Measurements from ENCODE around the gene ITGA2B.
"Not testable (repeated sequence)": the region's sequence is repeated elsewhere in the genome, so short reads cannot be mapped to it uniquely, and the experiment has no call there.

Gene ITGA2B

DNA sequence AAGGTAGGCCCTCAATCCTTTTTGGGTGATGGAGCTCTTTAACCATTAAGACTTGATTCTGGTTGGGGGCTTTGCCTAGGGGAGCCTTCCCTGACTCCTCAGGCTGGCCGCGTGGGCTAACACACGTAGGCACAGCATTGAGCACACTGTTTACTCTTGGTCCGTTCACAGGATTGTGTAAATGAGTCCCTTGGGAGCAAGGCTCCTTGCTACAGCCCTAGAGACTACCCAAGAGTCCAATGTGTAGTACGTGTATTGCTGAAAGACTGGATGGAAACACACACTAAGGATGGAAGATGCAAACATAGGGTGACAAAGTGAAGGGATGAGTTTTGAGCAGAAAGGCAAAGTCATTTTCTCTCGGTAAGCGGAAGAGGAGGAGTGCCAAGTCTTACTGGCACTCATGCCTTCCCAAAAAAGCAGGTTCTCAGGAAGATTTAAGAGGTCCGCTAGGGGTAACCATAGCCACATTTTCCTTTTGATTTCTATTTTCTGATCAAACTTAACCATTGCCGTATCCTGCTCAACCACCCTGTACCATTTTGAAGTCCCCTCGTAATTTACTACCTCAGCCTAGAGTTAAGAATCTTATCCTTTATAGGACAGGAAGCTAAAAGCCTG lies 911 bp upstream of the ITGA2B start:
- DNase-seq = no peak

DNA sequence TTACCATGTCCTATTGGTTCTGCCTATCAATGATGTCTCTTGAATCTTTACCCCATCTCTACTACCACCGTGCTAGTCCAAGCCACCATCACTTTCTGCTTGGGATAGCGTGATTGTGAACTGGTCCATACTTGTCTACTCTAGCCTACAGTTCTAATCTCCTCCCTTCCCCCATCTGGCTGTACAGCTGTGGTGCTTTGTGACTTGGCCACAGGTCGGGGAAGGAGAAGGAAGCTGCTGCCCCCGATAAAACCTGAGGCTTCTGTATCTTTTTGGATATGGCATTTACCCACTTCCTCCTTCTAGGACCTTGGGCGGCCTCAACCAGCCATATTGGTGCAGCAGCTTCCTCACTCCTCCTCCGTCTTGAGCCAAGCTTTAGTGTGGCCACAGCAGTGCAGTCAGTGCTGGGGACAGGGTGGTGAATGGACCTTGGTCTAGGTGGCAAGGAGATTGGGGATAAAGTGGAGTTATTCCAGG lies 314 bp upstream of the ITGA2B start:
- DNase-seq = no peak

DNA sequence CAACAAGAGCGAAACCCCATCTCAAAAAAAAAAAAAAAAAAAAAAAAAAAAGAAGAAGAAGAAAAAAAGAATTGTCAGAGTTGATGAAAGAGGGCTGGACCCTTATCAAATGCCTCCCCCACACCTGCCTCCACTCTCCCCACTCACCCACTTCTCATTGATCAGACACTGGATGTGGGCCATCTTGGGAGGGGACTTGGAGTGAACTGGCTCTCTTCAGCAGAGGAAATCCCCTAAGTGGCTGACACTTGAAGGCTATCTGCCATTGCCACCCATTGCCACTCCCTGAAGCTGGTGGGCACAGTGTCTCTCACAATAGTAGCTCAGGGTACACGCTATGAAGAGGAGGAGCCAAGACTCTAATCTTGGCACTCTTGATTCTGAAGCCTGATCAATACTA lies 1.6 kb downstream of the ITGA2B start:
- DNase-seq = no peak

DNA sequence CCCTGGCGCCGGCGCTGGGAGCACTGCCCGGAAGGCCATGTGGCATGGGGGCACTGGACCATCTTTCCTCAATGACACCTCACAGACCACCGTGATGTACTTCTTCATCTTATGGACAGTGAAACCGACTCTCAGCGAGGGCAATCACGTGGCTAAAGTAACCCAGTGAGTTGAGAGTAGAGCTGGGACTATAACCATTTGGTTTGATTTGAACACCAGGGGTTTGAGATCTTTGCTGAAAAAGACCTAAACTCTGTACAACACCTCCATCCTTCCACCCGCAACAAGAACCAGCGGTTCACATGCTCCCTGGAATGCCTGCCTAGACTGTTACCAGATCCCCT lies 3.3 kb downstream of the ITGA2B start:
- DNase-seq = no peak

DNA sequence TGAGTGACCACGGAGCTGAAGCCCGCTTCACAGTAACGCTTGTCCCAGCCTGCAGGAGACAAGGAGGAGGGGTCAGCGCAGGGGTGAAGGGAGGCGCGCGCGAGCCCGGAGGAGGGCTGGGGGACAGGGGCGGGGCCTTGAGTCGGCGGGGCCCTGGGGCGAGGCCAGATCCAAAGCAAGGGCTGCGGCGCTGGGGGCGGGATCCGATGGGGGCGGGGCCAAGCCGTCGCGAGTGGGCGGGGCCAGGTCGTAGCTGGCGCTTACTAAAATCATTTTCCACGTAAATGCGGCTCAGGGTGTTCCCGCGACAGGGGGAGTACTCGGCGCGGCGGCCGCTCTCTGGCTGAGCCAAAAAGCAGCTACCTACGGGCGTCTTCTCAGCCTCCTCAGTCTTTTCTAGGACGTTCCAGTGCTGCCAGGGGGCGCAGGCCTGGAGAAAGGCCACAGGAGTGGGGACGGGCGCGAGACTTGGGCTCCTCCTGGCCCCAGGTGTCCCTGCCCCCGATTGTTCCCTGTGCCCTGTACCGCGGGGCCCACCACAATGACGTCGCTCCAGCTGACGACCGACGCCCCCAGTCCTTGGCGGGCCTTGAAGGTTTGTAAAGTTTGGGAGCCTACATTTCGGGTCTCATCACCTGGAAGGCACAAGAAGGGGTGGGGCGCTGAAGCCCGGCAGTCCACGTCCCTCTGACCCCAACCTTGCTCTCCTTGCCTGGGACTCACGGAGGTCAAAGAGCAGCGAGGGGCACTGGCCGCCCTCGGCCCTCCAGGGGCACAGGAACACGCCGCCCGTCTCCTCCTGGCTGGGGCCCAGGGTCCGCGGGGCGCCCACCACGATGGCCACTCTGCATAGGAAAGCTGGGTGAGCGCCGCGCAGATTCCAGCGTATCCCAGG lies 3.9 kb downstream of the ITGA2B start:
- peak; percentile 48 for DNase-seq

DNA sequence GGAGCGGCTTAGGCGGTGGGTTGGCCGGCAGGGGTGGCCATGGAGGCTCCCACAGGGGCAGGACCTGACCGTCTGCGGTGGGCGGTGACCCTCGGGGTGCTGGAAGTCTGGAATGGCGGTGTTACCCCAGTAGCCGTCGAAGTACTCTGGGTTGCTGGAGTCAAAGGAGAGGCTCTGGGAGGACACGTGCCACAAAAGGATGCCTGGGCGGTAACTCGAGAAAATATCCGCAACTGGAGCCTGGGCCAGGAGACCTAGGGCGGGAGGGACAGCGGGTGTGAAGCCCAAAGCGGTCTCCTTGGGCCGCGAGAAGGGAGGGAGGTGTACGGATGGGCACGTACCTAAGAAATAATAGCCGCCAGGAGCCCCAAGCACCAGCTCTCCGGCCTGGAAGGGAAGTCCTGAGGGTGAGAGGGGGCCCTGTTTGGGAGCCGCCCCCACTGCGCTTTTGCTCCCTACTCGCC lies 4.6 kb downstream of the ITGA2B start:
- DNase-seq = no peak

DNA sequence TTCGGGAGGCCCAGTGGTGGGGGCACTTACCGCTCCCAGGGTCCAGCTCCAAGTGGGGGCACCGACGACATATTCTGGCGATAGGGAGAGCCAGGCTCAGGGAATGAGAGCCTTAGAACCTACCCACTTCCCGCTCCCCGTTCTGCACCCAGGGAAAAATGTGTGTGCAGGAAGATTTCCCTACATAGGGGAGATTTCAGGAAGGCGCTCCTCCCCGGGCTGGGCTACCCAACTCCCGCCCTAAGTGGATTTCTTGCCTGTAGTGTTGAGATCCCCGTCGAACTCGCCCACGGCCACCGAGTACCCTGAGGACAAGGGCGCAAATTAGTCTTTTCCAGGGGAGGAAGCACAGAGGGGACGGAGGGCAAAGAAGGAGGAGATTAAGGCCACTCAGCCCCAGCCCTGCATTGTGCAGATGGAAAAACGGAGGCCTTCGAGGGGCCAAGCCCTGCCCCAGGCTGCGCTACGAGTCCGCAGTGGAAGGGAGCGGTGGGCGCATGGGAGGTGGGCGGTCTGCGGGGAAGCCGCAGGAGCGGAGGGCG lies 5.1 kb downstream of the ITGA2B start:
- DNase-seq = no peak

DNA sequence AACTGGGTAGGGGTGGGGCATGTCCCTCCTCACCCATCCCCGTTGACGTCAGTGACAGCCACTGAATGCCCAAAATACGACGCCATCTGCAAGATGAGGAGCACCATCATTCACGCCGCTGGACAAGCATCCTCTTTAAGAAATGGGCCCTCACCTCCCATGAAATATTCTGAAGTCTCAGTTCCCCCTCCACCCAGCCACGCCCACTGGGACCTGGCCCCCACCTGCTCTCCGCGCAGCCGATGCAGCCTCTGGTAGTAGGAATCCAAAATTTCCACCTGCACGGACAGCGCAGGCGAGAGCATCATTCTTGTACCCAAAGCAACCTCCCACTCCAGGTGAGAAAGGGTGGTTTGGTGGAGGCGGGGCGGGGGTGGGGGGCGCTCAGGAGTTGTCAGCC lies 5.6 kb downstream of the ITGA2B start:
- no peak for DNase-seq

DNA sequence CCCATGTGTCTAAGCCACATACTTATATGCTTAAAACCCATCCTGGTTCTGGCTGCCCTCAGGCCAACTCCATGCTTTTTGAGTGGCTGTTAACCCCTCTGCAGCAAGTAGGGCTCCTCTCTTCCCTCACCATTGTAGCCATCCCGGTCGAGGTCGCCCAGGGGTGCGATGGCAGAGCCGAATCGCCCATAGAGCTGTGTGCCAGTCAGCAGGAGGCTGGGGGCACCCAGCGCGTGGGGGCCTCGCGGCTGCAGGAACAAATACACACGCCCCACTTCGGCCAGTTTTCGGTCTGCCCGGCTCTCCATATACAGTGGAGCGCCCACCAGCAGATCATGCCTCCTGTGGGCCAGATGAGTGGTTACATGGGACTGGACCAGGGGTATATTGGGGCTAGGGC lies 6.1 kb downstream of the ITGA2B start:
- DNase-seq = no peak

DNA sequence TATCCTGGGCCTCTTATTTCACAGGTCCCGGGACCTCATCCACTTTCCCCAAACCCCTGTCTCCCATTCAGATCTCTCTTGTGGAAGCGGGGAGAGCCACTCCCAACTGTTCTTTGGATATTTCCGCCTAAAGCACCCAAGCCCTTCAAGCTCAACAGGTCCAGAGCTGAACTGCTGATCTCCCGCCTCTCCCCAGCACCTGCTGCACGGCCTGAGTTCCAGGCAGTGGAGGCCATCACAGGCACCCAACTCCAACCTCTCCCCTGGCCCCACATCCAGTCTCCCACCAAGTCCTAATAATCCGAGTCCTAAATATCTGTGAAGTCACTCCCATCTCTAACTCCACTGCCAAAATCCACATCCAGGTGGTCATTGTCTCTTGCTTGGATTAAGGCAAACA lies 6.5 kb downstream of the ITGA2B start:
- no peak for DNase-seq

DNA sequence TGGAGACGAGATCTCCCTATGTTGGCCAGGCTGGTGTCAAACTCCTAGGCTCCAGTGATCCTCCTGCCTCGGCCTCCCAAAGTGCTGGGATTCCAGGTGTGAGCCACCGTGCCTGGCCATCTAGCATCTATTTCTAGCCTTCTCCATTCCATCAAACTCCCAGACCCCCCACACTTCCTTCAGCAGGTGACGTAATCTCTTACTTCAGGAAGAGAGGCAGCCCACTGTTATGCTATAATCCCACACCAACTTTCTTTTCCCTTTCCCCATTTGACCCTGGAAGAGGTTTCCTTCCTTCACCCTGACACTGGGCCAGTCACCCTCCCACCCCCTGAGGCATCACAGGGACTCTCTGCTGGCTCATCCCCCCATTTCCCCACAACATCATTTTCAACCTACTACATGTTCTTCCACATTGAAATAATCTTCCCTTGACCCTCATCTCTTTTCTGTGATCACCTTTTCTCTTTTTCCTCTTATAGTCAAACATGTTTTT lies 7.6 kb downstream of the ITGA2B start:
- no peak for DNase-seq

DNA sequence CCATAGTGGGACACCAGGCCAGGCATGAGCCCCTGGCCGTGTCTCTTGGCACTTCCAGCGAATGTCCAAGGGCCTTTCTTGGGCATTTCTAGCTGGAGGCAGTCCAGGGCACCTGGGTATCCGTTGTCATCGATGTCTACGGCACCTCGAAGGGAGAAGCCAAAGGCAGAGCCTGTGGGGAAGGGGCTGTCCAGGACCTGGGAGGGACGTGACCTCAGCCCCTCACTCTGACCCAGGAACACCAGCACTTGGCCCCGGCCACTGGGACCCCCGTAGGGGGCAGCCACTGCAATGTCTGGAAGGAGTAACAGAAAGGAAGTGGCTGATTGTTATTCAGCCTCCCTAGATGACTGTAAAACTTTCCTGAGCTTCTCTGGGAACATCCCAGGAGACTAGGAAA lies 8.7 kb downstream of the ITGA2B start:
- no peak for DNase-seq

DNA sequence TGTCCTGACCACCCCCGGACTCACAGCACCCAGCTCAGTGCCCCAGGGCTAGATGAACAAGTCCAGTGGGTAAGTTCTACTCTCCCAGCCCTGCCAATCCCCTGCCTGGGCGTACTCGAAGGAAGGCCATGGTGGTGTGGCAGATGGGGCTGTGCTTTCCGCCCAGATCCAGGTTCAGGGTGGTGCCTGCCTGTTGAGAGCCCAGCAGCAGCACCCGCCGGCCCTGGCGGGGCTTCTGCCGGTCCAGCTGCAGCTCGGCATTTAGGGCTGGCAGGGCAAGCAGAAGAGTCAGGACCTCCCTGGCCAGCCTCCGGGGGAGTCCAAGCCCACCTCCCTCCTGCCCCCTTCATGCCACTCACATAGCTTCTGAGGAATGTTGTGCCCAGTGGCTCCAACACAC lies 9.6 kb downstream of the ITGA2B start:
- no peak for DNase-seq

DNA sequence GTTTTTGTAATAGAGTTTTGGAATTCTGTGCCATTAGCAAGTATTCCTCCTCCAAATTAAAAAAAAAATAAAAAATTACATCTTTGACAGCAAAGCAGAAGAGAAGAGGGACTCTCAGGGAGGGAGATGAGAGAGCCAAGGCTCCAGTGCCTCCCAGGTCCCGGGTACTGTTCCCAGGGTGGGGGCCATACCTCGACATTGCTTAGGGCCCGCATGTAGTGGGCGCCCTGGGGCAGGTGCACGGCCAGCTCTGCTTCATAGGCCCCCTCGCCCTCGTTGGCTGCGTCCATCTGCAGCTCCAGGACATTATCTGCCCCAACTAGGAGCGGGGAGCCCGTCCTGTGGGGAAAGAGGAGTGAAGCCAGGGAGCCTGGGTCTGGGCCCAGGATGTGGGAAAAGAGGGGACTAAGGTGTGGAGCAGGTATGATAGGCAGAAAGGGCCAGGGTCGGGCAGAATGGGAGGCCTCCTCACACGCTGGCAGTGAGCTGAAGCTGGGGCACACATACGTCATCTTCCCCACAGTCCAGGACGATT lies 11.2 kb downstream of the ITGA2B start:
- no peak for DNase-seq

DNA sequence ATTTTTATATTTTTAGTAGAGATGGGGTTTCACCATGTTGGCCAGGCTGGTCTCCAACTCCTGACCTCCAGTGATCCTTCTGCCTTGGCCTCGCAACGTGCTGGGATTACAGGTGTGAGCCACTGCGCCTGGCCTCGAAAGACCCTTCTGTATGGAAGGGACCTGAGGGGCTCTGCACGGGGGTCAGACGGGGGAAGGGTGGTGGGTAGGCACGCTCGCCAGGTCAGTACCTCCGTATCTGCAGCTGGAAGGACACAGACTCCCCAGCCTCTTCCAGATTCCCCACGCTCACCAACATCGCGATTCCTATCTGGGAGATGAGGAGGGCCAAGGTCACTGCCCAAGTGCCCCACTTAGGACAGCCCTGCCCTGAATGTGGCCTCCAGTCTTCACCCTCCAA lies 12.7 kb downstream of the ITGA2B start:
- DNase-seq = no peak

DNA sequence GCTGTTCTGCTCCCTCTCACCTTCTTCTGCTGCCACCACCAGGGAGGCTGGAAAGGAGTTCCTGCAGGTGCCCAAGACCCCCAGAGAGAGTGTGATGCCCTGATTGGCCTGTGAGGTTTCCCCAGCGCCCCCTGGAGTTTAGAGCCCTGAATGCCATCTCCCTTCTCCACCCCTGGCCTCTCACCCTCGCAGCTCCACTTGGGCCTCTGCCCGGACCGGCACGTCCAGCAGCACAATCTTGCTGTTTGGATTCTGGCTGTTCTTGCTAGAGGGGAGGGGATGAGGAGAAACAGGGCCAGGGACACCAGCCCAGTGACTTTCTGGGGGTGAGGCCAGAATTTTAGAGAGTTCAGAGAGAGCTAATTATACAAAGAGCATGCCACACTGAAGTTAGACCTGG lies 13.3 kb downstream of the ITGA2B start:
- DNase-seq = no peak

DNA sequence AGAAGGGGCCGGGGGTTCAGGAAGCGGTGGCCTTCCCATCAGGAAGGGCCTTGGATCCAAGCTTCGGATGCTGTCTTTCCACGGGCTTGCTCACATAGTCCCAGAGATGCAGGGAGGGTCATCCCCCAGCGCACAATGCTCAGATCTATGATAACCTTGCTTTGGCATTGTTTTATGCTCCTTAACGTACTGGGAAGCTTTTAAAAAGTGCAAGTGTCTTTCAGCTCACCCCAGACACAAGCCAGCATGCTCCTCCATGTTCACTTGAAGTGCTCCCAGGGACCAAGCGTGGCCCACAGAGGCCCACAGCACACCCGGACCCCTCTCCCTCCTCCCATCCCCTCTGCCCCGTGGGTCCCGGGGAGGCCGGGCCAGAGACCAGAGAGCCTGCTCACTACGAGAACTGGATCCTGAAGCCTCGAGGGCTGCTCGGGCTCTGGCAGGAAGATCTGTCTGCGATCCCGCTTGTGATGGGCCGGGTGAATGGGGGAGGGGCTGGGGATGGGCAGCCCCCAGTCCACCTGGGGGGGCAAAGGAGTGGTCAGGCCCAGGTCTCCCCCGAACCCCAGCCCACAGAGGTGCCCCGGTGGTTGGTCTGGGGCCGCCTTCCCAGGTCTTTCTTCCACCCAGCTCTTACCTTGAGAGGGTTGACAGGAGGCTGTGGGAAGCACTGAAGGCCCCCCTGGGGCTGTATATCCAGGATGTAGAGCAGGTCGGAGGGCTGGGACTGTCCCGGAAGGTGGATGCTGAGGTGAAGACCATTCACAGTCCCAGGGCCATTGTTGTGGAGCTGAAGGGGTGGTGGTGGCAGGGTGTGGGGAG lies 14.0 kb downstream of the ITGA2B start:
- DNase-seq = no peak

DNA sequence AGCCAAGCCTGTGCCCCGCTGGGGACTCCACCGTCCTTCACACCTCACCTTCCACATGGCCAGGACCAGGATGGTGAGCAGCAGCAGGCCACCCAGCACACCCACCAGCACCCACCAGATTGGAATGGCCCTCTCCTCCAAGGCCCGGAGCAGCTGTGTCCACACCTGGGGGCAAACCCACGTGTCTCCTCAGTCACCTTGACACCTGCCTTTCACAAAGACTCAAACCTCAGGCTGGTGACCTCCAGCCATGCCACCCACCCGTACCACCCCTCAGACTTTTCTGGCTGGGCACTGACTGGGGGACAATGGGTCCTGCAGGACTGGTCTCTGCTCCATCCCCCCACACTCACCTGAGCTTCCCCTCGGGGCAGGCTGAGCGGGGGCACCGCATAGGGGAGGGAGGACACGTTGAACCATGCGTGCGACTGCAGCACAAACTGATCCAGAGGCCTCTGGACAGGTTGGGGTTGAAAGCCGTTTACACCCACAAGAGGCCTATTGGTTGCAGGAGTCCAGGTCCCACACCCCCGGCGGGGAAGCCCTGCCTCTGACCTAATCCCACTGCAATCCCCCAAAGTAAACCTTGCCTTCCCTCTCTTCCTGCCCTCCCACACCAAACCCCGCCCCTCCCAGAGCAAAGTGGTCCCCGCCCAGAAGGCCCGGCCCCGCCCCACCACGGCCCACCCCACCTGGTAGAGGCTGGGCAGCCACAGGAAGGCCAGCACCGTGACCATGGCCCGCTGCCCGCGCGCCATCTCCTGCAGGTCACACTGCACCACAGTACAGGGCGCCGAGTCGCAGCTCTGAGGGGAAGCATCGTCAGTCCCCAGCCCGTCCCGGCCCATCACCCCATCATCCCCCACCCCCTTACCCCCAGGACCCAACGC lies 14.9 kb downstream of the ITGA2B start:
- DNase-seq = no peak

DNA sequence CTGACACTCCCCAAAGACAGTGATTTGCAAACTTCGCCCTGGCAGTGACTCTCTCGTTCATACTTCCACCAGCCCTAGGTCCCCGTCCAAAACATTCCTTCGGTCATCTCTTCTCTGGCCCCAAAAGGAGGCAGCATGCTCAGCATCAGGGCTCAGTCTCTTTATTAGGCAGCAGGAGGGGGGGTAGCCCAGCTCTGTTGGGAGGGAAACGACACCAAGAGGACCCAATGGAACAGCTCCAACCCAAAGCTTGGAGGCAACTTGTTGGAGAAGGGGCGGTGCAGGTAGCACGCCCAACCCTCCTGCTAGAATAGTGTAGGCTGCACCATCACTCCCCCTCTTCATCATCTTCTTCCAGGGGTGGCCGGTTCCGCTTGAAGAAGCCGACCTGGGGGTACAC lies 17.4 kb downstream of the ITGA2B start:
- DNase-seq = no peak

DNA sequence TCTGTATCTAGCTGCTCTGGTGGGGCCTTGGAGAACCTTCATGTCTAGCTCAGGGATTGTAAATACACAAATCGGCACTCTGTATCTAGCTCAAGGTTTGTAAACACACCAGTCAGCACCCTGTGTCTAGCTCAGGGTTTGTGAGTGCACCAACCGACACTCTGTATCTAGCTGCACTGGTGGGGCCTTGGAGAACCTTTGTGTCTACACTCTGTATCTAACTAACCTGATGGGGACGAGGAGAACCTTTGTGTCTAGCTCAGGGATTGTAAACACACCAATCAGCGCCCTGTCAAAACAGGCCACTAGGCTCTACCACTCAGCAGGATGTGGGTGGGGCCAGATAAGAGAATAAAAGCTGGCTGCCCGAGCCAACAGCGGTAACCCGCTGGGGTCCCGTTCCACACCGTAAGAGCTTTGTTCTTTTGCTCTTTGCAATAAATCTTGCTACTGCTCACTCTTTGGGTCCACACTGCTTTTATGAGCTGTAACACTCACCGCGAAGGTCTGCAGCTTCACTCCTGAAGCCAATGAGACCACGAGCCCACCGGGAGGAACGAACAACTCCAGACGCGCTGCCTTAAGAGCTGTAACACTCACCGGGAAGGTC lies 19.9 kb downstream of the ITGA2B start:
- not testable (repeated sequence) for DNase-seq

All from NCI-H446 treated with DMSO at 0.1 percent for 48 hours (cell line).